B cell (primary cell): ENCODE data around the gene CNIH4. TPM values are rescaled to one million over a fixed set of nuclear protein-coding genes. Genes with fewer than 3 reads are reported as not detected.

Experiments used
- ATAC-seq: fragments of 200-7000 bp; cut with Tn5 transposase; one replicate; pipeline ENCODE4 v1.10.0; 2021; ENCODE audit warnings: low read depth, mild to moderate bottlenecking, moderate number of reproducible peaks, moderate library complexity
- CTCF ChIA-PET: fragments of 350-600 bp; sonication (Branson Sonifier 250); formaldehyde crosslinking; loops from one replicate; lab custom pipeline; 2021; ENCODE audit warnings: antibody characterized with exemption, inconsistent platforms; lab: Charles Lee
- POLR2A ChIA-PET: fragments of 350-600 bp; sonication (Branson Sonifier 250); formaldehyde crosslinking; loops from one replicate; lab custom pipeline; 2021; ENCODE audit warnings: antibody characterized with exemption; lab: Charles Lee
- DNase-seq: peaks from one replicate; pipeline ENCODE4 v3.0.0; 2013
- H2AFZ ChIP-seq: 2 replicates; pipeline ENCODE4 v1.6.1; 2012; ENCODE audit warnings: mild to moderate bottlenecking, low read depth, low read length; ENCODE audit not compliant: insufficient read depth, poor library complexity, severe bottlenecking
- H3K27ac ChIP-seq, 2 donors: 1 replicate in 1 of 2; 2 replicates in 1 of 2; pipeline ENCODE4 v1.5.1; 2012 to 2013; ENCODE audit warnings: low read length in 2 of 2, mild to moderate bottlenecking in 2 of 2, moderate library complexity in 1 of 2
- H3K27me3 ChIP-seq, 4 experiments: fragments of 200-600 bp in 1 of 4; sonication (generic) in 1 of 4; replicated peaks in 1 of 4; 1 replicate in 2 of 4; 2 replicates in 2 of 4; pipeline versions ENCODE4 v1.6.1 to v1.7.0; 2013 to 2016; ENCODE audit warnings: low read length in 3 of 4, mild to moderate bottlenecking in 2 of 4, mixed read lengths in 1 of 4, moderate library complexity in 1 of 4; ENCODE audit not compliant: insufficient read depth in 4 of 4, control insufficient read depth in 3 of 4; ENCODE audit errors: control extremely low read depth in 1 of 4
- H3K36me3 ChIP-seq, 2 experiments: replicated peaks in 1 of 2; 1 replicate in 1 of 2; 2 replicates in 1 of 2; pipeline versions ENCODE4 v1.6.1 to v1.7.1; 2013; ENCODE audit warnings: low read length in 1 of 2; ENCODE audit not compliant: insufficient read depth in 2 of 2, control insufficient read depth in 1 of 2; ENCODE audit errors: control extremely low read depth in 1 of 2, extremely low read depth in 1 of 2
- H3K4me1 ChIP-seq, 2 donors: fragments of 200-600 bp in 1 of 2; sonication (generic) in 1 of 2; 1 replicate in 1 of 2; 2 replicates in 1 of 2; pipeline versions ENCODE4 v1.5.1 to v1.6.1; 2013 to 2017; ENCODE audit warnings: low read length in 2 of 2; ENCODE audit not compliant: control insufficient read depth in 2 of 2, insufficient read depth in 2 of 2
- H3K4me2 ChIP-seq: replicated peaks from 2 replicates; pipeline ENCODE3; 2012; ENCODE audit warnings: mild to moderate bottlenecking, low read depth, low read length; ENCODE audit not compliant: poor library complexity, severe bottlenecking
- H3K4me3 ChIP-seq, 5 experiments: fragments of 200-600 bp in 1 of 5; sonication (generic) in 1 of 5; 1 replicate in 3 of 5; 2 replicates in 2 of 5; pipeline versions ENCODE4 v1.5.1 to v1.7.0; 2011 to 2016; ENCODE audit warnings: low read length in 4 of 5, mild to moderate bottlenecking in 4 of 5, low read depth in 2 of 5, control low read depth in 1 of 5, moderate library complexity in 1 of 5; ENCODE audit not compliant: insufficient read depth in 1 of 5; ENCODE audit errors: control extremely low read depth in 1 of 5, extremely low read depth in 1 of 5
- H3K79me2 ChIP-seq: fragments of 200-600 bp; sonication (generic); one replicate; pipeline ENCODE4 v1.6.0; 2016; ENCODE audit warnings: low read length; ENCODE audit not compliant: control insufficient read depth, insufficient read depth
- H3K9ac ChIP-seq: fragments of 200-600 bp; sonication (generic); 2 replicates; pipeline ENCODE4 v1.6.1; 2017; ENCODE audit warnings: mild to moderate bottlenecking, low read length, moderate library complexity
- H3K9me3 ChIP-seq, 3 donors: one replicate each; pipeline versions ENCODE4 v1.6.1 to v1.7.1; 2013; ENCODE audit warnings: low read length in 2 of 3; ENCODE audit not compliant: control insufficient read depth in 2 of 3, insufficient read depth in 1 of 3; ENCODE audit errors: control extremely low read depth in 1 of 3
- H4K20me1 ChIP-seq: 2 replicates; pipeline ENCODE4 v1.6.0; 2012; ENCODE audit warnings: mild to moderate bottlenecking, low read length; ENCODE audit not compliant: insufficient read depth, control insufficient read depth, poor library complexity, severe bottlenecking
- H3K27ac Mint-ChIP-seq: one replicate; pipeline ENCODE4 v1.8.0; 2021; ENCODE audit warnings: mixed read lengths
- H3K27me3 Mint-ChIP-seq: one replicate; pipeline ENCODE4 v1.8.0; 2021; ENCODE audit warnings: mixed read lengths
- H3K4me1 Mint-ChIP-seq: one replicate; pipeline ENCODE4 v1.8.0; 2021; ENCODE audit warnings: mixed read lengths
- H3K4me3 Mint-ChIP-seq: one replicate; pipeline ENCODE4 v1.8.0; 2021; ENCODE audit warnings: mixed read lengths
- H3K9me3 Mint-ChIP-seq: one replicate; pipeline ENCODE4 v1.8.0; 2022; ENCODE audit warnings: mixed read lengths; ENCODE audit not compliant: insufficient read depth
- CTCF ChIP-seq: fragments of 200-600 bp; IDR thresholded peaks from one replicate; pipeline ENCODE4 v1.8.0; 2022; ENCODE audit warnings: antibody characterized with exemption, mild to moderate bottlenecking
- EZH2 ChIP-seq: IDR thresholded peaks from 2 replicates; pipeline ENCODE4 v1.6.1; 2012; ENCODE audit warnings: borderline replicate concordance, low read depth, mild to moderate bottlenecking, moderate library complexity, low read length; ENCODE audit not compliant: insufficient read depth, poor library complexity, severe bottlenecking
- intact Hi-C: fragments of 100-400 bp; cut with micrococcal nuclease; formaldehyde crosslinking; loops from one replicate; pipeline ENCODE4 v1.10.0; 2022
- polyA plus RNA-seq: library from polyadenylated mRNA; depleted of rRNA; stranded (reverse); fragments of >200 nt; gene quantifications from 2 replicates; pipeline ENCODE4 v1.2.3, GENCODE V29; 2012
- total RNA-seq, 2 donors: library from RNA; stranded (reverse); fragments of 120-200 nt in 1 of 2; gene quantifications; 1 replicate in 1 of 2; 2 replicates in 1 of 2; pipeline versions ENCODE4 v1.2.3 to v1.2.4, GENCODE V29; 2013 to 2022

CNIH4 gene
- total and polyA plus RNA-seq, 2 donors (not counting 1 experiment from before 2014, with no cell fraction given): 13.3 to 27.2 TPM

- POLR2A ChIA-PET: no interaction called here
These were observed 63.4 kb downstream of the CNIH4 start for GRCh38 chr1:224420106-224420505.

More at GRCh38 chr1:224420106-224420505, 63.4 kb downstream of the CNIH4 start:
- Histone ChIP-seq H3K27ac (no peak overlapping the region), H3K4me1 (peaks cover 0 to 3% of the 10 kb centered on the region in 2 donors), H3K79me2 (peaks cover 11% of the 10 kb centered on the region), H3K9ac (no peak overlapping the region), H3K4me2 (no peak overlapping the region), H3K36me3 (peaks cover 26 to 84% of the 10 kb centered on the region in 2 experiments), H3K4me3 (no peak overlapping the region), H3K27me3 (no peaks in the 10 kb centered on the region), H3K9me3 (no peaks in the 10 kb centered on the region), H4K20me1 (peaks cover 14% of the 10 kb centered on the region), H2AFZ (no peak overlapping the region)
- ATAC-seq (no peak), DNase-seq (no peak)
- Mint-ChIP-seq H3K4me3 (no peak overlapping the region), H3K4me1 (peaks cover 6% of the 10 kb centered on the region), H3K27ac (no peak overlapping the region), H3K9me3 (no peaks in the 10 kb centered on the region), H3K27me3 (no peaks in the 10 kb centered on the region)
- intact Hi-C loops: no loop called here
- TF ChIP-seq EZH2 (no peak), CTCF (no peak)
- CTCF ChIA-PET: no interaction called here
